Duodenal mucosa (tissue), 2 donors: Measurements from ENCODE around the gene ZNF385D.

Experiments
- H3K27ac ChIP-seq: one replicate; pipeline ENCODE4 v1.7.0; 2013; ENCODE audit warnings: low read depth, low read length
- H3K27me3 ChIP-seq, 2 donors: one replicate each; pipeline ENCODE4 v1.7.0; 2013; ENCODE audit warnings: low read length in 2 of 2, control low read depth in 1 of 2; ENCODE audit not compliant: insufficient read depth in 2 of 2, control insufficient read depth in 1 of 2
- H3K36me3 ChIP-seq, 2 donors: one replicate each; pipeline ENCODE4 v1.7.0; 2013; ENCODE audit warnings: low read length in 2 of 2, control low read depth in 1 of 2; ENCODE audit not compliant: insufficient read depth in 2 of 2, control insufficient read depth in 1 of 2
- H3K4me1 ChIP-seq, 2 donors: one replicate each; pipeline ENCODE4 v1.7.0; 2013; ENCODE audit warnings: low read length in 2 of 2, control low read depth in 1 of 2; ENCODE audit not compliant: insufficient read depth in 2 of 2, control insufficient read depth in 1 of 2
- H3K4me3 ChIP-seq, 2 donors: one replicate each; pipeline ENCODE4 v1.7.0; 2013; ENCODE audit warnings: low read length in 2 of 2, low read depth in 1 of 2
- H3K9ac ChIP-seq, 2 donors: one replicate each; pipeline ENCODE4 v1.7.0; 2013; ENCODE audit warnings: low read length in 2 of 2, low read depth in 1 of 2
- H3K9me3 ChIP-seq, 2 donors: one replicate each; pipeline ENCODE4 v1.7.0; 2013; ENCODE audit warnings: low read length in 2 of 2, control low read depth in 1 of 2; ENCODE audit not compliant: control insufficient read depth in 1 of 2

ZNF385D gene

DNA sequence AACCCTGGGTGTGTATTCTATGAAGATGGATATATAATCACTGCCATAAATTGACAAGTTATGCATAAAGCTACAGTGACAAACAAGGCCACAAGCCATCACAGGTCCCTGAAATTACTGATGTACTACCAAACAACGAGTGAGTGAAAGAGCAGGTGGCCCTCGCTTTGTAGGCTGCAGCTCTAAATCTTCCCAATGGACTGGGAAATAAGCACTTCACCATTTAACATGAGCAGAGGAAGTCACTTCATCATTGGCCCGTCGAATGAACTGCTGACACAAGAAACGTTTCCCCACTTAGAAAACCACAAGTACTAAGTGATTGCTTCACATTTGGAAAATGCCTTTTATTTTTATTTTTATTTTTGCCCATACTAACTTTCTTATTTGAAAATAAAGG, 218.0 kb downstream of the ZNF385D start:
- Histone ChIP-seq H3K9ac (no peak overlapping the region), H3K27ac (no peak overlapping the region)

GRCh38 chr3:21531909-21532308, 219.1 kb downstream of the ZNF385D start:
- Histone ChIP-seq H3K4me1 (no peaks in the 10 kb centered on the region), H3K36me3 (no peaks in the 10 kb centered on the region), H3K9me3 (no peaks in the 10 kb centered on the region), H3K27ac (no peak overlapping the region), H3K4me3 (no peak overlapping the region), H3K27me3 (no peaks in the 10 kb centered on the region), H3K9ac (no peak overlapping the region)

More for the DNA sequence above, 218.0 kb downstream of the ZNF385D start:
- H3K27me3 ChIP-seq: no peaks in the 10 kb centered on the region
- no peaks in the 10 kb centered on the region for H3K36me3 ChIP-seq
- H3K4me3 ChIP-seq: no peak overlapping the region
- no peaks in the 10 kb centered on the region for H3K9me3 ChIP-seq
- no peaks in the 10 kb centered on the region for H3K4me1 ChIP-seq

GRCh38 chr3:21528291-21528995, 222.6 kb downstream of the ZNF385D start:
- Histone ChIP-seq H3K36me3 (no peaks in the 10 kb centered on the region), H3K4me3 (no peak overlapping the region), H3K27ac (no peak overlapping the region), H3K4me1 (no peaks in the 10 kb centered on the region), H3K9me3 (no peaks in the 10 kb centered on the region), H3K27me3 (no peaks in the 10 kb centered on the region), H3K9ac (no peak overlapping the region)

DNA sequence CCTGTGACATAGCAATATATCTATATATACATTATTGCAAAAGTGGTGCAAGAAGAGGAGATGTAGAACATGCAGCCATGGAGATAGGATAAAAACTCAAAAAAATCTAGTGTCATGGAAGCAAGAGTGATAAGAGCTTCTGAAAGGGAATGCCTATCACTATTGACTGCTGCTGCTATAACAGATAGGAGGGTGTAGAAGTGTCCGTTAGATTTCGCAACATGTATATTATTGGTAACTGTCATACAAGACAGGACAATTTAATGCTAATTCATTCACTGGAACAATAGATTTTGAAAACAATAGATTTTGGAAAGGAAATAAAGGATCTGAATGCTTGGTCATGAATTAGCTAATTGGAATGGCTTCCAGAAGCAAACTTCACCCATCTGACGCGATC, 224.5 kb downstream of the ZNF385D start:
- Histone ChIP-seq H3K9me3 (no peaks in the 10 kb centered on the region), H3K27me3 (no peaks in the 10 kb centered on the region), H3K4me3 (no peak overlapping the region), H3K4me1 (no peaks in the 10 kb centered on the region), H3K36me3 (no peaks in the 10 kb centered on the region), H3K27ac (no peak overlapping the region), H3K9ac (no peak overlapping the region)

GRCh38 chr3:21524133-21524532, 226.9 kb downstream of the ZNF385D start:
- Histone ChIP-seq H3K9me3 (no peaks in the 10 kb centered on the region), H3K27me3 (no peaks in the 10 kb centered on the region)

GRCh38 chr3:21520106-21520963, 230.7 kb downstream of the ZNF385D start:
- H3K4me3 ChIP-seq: no peak overlapping the region
- H3K27me3 ChIP-seq: no peaks in the 10 kb centered on the region

More at GRCh38 chr3:21524133-21524532, 226.9 kb downstream of the ZNF385D start:
- no peaks in the 10 kb centered on the region for H3K4me1 ChIP-seq
- H3K9ac ChIP-seq: no peak overlapping the region
- H3K36me3 ChIP-seq: no peaks in the 10 kb centered on the region
- H3K27ac ChIP-seq: no peak overlapping the region
- H3K4me3 ChIP-seq: no peak overlapping the region

GRCh38 chr3:21517184-21517583, 233.8 kb downstream of the ZNF385D start:
- no peaks in the 10 kb centered on the region for H3K4me1 ChIP-seq
- no peaks in the 10 kb centered on the region for H3K27me3 ChIP-seq
- no peaks in the 10 kb centered on the region for H3K9me3 ChIP-seq
- H3K27ac ChIP-seq: no peak overlapping the region
- no peak overlapping the region for H3K4me3 ChIP-seq
- H3K36me3 ChIP-seq: no peaks in the 10 kb centered on the region
- no peak overlapping the region for H3K9ac ChIP-seq

More at GRCh38 chr3:21520106-21520963, 230.7 kb downstream of the ZNF385D start:
- Histone ChIP-seq H3K36me3 (no peaks in the 10 kb centered on the region), H3K9ac (no peak overlapping the region), H3K9me3 (no peaks in the 10 kb centered on the region), H3K4me1 (no peaks in the 10 kb centered on the region), H3K27ac (no peak overlapping the region)

DNA sequence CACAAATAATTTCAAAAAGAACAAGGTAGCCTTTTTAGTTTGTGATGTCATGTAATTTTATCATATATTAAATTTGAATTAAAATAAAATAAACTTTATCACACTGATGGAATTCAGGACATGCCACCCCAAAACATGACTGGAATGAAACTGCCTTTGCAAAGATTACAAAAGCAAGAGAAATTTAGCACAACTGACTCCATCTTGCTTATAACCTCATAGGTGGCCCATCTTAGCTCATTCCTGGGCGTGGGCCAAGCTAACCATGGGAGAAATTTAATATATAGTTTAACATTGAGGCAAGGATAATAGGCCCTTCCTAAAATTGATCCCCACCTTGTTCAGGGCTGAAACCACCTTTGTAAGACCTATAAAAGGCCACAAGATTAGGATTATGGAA, 235.6 kb downstream of the ZNF385D start:
- no peaks in the 10 kb centered on the region for H3K36me3 ChIP-seq
- H3K9ac ChIP-seq: no peak overlapping the region
- no peak overlapping the region for H3K27ac ChIP-seq
- H3K4me3 ChIP-seq: no peak overlapping the region
- no peaks in the 10 kb centered on the region for H3K9me3 ChIP-seq
- H3K27me3 ChIP-seq: no peaks in the 10 kb centered on the region
- H3K4me1 ChIP-seq: no peaks in the 10 kb centered on the region

- Histone ChIP-seq H3K4me1 (no peaks in the 10 kb centered on the region), H3K4me3 (no peak overlapping the region), H3K9me3 (no peaks in the 10 kb centered on the region), H3K27ac (no peak overlapping the region), H3K9ac (no peak overlapping the region), H3K36me3 (no peaks in the 10 kb centered on the region), H3K27me3 (no peaks in the 10 kb centered on the region)
These were observed 241.1 kb downstream of the ZNF385D start for GRCh38 chr3:21509731-21510470.

- H3K27me3 ChIP-seq: no peaks in the 10 kb centered on the region
- H3K4me3 ChIP-seq: no peak overlapping the region
- H3K4me1 ChIP-seq: no peaks in the 10 kb centered on the region
- H3K27ac ChIP-seq: no peak overlapping the region
- no peaks in the 10 kb centered on the region for H3K9me3 ChIP-seq
- H3K9ac ChIP-seq: no peak overlapping the region
- H3K36me3 ChIP-seq: no peaks in the 10 kb centered on the region
These were observed 242.8 kb downstream of the ZNF385D start for GRCh38 chr3:21508246-21508645.
